GM18858 (cell line): Measurements from ENCODE around the gene CD248.

Experiments used
- ATAC-seq: cut with Tn5 transposase; IDR thresholded peaks from one replicate; pipeline ENCODE4 v1.9.1; 2021; ENCODE audit not compliant: unreplicated experiment

CD248 gene

DNA sequence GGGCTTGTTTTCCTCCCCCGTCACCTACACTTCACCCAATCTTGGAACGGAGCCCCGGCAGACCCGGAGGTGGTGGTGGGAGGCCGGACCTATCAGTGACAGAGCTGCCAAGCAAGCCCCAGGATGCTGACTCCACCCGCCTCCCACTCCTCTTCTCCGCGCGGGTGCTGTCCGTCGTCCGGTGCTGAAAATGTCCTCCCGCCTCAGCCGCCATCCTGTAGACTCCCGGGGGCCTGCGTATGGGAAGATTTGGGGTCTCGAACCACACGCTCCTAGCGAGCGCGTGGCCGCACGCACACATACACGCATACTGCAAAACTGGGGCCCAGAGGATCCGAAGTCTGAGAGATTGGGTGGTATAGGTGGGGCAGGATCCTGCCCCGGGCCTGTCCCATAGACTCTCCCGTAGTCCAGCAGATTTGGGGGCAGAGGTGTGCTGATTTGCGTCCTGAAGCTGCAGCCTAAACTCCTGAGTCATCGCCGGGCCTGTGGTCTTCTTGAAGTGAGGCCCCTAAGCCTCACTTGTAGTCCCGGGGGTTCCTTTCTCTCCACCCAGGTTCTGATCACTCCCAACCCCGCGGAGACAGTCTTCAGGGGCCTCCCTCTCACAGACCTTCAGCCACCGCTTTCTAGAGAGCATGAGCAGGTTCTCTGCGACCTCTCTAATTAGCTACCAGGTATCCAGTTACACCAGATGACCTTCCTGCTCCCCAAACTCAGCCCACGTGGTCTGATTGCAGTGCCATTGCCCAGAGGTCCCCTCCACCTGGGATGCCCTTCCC, 27.1 kb downstream of the CD248 start:
- ATAC-seq = peak; percentile 17

GRCh38 chr11:66288671-66289547, 27.9 kb downstream of the CD248 start, which contains the start of gene YIF1A:
Gene YIF1A, minus strand, starts transcription at chr11:66289143. Its CDS starts 158 bp downstream, at chr11:66288985.
- ATAC-seq = peak; percentile 84

GRCh38 chr11:66287889-66288670, 28.8 kb downstream of the CD248 start:
- no peak for ATAC-seq

- no peak for ATAC-seq
These were observed 29.5 kb downstream of the CD248 start for GRCh38 chr11:66287211-66287888.

DNA sequence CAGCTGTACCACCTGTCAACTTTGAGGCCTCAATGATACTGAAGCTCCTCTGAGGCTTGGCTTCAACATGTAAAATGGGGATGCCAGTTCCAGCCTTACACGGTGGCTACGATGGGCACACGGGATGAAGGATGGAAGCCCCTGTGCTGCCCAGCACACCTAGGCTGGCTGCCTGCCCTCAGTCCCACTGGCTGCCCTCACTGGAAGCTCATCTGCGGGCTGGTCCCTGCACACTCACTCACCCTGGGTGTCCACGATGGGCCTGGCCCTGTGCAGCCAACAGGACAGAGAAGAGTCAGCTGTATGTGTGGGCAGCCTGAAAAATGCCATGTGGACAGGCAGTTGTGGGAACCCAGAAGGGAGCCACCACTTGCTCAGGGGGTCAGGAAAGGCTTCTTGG, 30.1 kb downstream of the CD248 start:
- no peak for ATAC-seq

GRCh38 chr11:66285250-66285947, 31.4 kb downstream of the CD248 start:
- ATAC-seq = no peak

DNA sequence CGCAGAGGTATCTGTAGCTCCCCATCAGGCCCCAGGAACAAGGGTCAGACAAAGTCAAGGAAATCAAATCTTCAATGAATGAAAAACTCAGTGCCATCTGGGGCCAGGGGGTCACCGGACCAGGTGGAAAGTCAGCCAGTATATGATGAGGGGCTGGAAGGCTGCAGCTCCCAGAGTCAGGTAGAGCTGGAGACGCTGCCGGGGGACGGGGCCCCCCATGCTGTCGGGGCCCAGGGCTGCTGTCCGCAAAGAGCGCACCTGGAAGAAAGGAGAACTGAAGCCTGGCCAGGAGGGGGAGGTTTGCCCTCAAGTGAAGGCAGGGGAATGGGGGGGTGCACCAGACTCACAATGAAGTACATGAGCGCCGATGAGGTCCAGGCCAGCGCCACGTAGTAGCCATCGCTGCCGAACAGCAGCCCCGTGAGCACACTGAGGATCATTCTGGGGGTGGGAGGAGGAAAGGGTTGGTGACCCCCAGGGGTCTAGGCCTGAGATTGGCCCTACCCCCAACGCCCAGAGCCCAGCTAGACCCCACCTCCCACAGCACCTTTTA, 32.2 kb downstream of the CD248 start:
- ATAC-seq = no peak

DNA sequence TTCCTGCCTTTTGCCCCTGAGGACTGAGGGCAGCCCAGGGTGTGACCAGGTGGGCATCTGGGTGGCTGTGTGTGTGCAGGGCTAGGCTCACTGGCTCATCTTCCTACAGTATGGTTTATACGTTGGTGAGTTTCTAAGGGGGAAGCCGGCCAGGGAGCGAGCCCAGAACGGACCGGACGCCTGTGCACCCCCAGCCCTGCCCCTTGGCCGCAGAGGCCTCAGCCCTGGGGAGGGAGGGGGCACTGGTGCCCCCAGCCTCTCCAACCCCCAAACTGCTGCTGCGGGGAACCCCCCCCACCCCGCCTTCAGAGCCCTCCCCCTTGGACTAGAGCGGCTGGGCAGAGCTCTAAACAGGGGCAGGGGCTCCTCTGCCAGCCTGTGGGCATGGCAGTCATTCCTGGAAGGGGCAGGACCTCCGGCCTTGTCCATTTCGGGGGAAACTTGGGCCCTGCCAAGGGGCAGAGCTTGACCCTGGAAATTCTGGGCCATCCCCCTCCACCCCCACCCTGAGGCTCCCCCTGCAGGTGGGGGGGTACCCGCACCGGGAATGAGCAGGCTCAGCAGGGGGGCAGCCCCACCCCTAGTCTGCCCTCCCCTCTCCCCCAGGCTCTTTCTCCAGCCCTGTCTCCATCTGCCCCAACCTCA, 33.3 kb downstream of the CD248 start:
- no peak for ATAC-seq

GRCh38 chr11:66282468-66283455, 34.1 kb downstream of the CD248 start:
- peak; percentile 89 for ATAC-seq

GRCh38 chr11:66281776-66282467, 34.9 kb downstream of the CD248 start:
- ATAC-seq = no peak

- no peak for ATAC-seq
These were observed 35.8 kb downstream of the CD248 start for GRCh38 chr11:66281001-66281400.

- no peak for ATAC-seq
These were observed 36.4 kb downstream of the CD248 start for GRCh38 chr11:66280428-66280827.

GRCh38 chr11:66279092-66279734, 37.6 kb downstream of the CD248 start:
- no peak for ATAC-seq

DNA sequence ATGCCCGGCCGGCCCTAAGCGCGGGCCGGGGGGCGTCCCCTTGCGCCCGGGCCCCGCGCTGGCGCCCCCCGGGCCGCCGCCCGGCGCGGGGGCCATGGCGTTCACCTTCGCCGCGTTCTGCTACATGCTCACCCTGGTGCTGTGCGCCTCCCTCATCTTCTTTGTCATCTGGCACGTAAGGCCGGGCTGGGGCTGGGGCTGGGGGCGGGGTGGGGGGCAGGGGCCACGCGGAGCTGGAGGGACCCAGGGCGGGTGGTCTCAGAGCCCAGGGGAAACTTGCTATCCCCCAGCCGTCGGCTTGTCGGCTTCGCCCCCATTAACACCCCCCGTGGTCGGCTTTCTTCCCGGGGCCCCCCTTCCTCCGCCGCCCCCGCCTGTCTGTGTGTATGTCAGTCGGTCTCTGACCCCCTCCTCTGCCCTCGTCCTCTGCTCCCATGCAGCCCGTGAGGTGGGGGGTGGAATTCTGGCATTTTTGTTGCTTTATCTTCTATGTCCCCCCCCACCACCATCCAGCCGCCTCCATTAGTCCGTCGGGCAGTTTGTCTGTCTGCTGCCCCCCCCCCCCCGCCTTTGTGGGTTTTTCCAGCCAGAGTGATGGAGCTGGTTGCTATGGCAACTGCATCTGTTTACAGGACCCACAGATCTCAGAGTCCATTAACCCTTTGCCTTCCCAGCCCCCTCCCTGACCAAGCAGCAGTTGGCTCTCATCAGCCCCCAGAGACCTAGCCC, 38.3 kb downstream of the CD248 start:
- no peak for ATAC-seq

- no peak for ATAC-seq
These were observed 39.1 kb downstream of the CD248 start, which contains the start of gene CNIH2 for GRCh38 chr11:66277471-66278362. Gene CNIH2, plus strand, starts transcription at chr11:66278175. Its CDS starts 282 bp downstream, at chr11:66278457.
